ENCODE results near the gene CMC1.
"Not testable (repeated sequence)": the region's sequence is repeated elsewhere in the genome, so short reads cannot be mapped to it uniquely, and the experiment has no call there.

The CMC1 gene

DNA sequence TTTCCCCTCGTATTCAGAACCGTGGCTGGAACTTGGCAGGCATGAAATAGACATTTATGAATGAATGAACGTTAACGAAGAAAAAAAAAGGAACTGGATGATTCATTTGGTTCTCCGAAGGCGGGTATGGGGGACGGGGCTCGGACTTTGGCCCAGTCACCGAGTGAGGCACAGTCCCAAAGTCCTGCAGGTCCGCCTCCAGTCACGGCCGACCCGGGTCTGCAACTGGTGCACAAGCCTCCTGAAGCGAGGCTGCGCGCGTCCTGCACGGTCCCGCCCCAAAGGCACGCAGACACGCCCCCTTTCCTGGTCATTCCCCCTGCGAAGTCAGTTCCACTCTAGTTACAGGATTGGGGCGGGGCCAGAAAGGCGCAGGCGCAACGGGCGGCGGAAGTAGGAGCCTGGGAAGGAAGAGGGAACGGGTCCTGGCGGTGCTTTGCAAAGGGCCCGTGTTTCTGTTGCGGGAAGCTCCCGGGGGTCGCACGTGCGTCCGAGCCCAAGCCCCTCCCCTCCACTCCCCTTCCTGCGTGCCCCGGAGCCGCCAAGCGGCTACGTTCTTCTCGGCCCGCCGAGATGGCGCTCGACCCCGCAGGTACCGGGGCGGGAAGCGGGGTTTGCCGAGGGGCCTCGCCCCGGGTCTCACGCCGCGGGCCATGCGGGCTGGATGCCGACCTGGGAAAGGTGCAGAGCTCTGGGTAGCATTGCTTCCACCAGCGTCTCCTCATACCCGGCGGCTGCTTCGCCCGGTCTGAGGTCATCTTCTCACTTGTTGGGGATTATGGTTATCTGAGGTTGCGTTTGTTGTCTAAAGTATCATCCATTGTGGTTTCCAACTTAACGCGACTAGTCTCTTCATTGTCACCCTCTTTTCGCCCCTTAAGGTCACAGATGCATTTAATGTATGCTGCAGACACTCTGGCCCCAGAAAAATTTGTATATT is at the start of gene CMC1:
Gene CMC1 (plus strand): TSS at position 399 of the 940 bp plus-strand sequence. CDS start 175 bp downstream, at position 574.
- H3K36me3 Mint-ChIP-seq: peaks cover 7 to 19% of the 10 kb centered on the region in 2 donors
- peak within 1 kb of the TSS; percentile 89 to 97 for H3K4me3 Mint-ChIP-seq
- H3K4me1 Mint-ChIP-seq: peaks cover 15 to 34% of the 10 kb centered on the region in 2 donors

GRCh38 chr3:28198161-28198560 is 43.3 kb upstream of the CMC1 start:
- H3K36me3 Mint-ChIP-seq: no peaks in the 10 kb centered on the region
- DNase-seq: no peak
- no peaks in the 10 kb centered on the region for H3K27me3 Mint-ChIP-seq
- ATAC-seq (replicated peaks): no peak
- no peak overlapping the region for H3K27ac Mint-ChIP-seq
- H3K4me1 Mint-ChIP-seq: no peaks in the 10 kb centered on the region
- no peak overlapping the region for H3K4me3 Mint-ChIP-seq
- H3K9me3 Mint-ChIP-seq: peaks cover 0 to 2% of the 10 kb centered on the region in 2 donors

More for the DNA sequence above, at the start of gene CMC1:
- no peaks in the 10 kb centered on the region for H3K27me3 Mint-ChIP-seq
- ATAC-seq (replicated peaks): peak; percentile 97
- H3K9me3 Mint-ChIP-seq: peaks cover 0 to 1% of the 10 kb centered on the region in 2 donors
- peak within 1 kb of the TSS; percentile 96 for H3K27ac Mint-ChIP-seq
- peak; percentile 95 for DNase-seq

GRCh38 chr3:28198974-28199373 is 42.4 kb upstream of the CMC1 start:
- Mint-ChIP-seq H3K4me1 (no peaks in the 10 kb centered on the region), H3K27ac (no peak overlapping the region), H3K36me3 (no peaks in the 10 kb centered on the region), H3K4me3 (no peak overlapping the region), H3K9me3 (peaks cover 0 to 2% of the 10 kb centered on the region in 2 donors), H3K27me3 (no peaks in the 10 kb centered on the region)
- ATAC-seq (replicated peaks) (no peak), DNase-seq (no peak)

DNA sequence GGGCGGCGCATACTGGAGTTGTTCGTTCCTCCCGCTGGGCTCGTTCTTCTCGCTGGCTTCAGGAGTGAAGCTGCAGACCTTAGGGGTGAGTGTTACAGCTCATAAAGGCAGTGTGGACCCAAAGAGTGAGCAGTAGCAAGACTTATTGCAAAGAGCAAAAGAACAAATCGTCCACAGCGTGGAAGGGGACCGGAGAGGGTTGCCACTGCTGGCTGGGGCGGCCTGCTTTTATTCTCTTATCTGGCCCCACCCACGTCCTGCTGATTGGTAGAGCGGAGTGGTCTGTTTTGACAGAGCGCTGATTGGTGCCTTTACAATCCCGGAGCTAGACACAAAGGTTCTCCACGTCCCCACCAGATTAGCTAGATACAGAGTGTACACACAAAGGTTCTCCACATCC is 41.8 kb upstream of the CMC1 start:
- H3K27me3 Mint-ChIP-seq; H3K27ac Mint-ChIP-seq; H3K9me3 Mint-ChIP-seq; DNase-seq; H3K4me1 Mint-ChIP-seq; ATAC-seq (replicated peaks); H3K4me3 Mint-ChIP-seq; H3K36me3 Mint-ChIP-seq: not testable (repeated sequence)

DNA sequence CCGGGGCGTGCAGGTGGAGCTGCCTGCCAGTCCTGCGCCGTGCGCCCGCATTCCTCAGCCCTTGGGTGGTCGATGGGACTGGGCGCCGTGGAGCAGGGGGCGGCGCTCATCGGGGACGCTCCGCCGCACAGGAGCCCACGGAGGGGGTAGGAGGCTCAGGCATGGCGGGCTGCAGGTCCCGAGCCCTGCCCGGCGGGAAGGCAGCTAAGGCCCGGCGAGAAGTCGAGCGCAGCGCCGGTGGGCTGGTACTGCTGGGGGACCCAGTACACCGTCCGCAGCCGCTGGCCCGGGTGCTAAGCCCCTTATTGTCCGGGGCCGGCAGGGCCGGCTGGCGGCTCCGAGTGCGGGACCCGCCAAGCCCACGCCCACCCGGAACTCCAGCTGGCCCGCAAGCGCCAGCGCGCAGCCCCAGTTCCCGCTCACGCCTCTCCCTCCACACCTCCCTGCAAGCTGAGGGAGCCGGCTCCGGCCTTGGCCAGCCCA is 41.0 kb upstream of the CMC1 start:
- H3K4me3 Mint-ChIP-seq: peak overlapping the region in 1 of 2 donors; percentile 49

GRCh38 chr3:28206479-28206878 is 34.9 kb upstream of the CMC1 start:
- Mint-ChIP-seq H3K9me3 (no peaks in the 10 kb centered on the region), H3K36me3 (no peaks in the 10 kb centered on the region), H3K27me3 (no peaks in the 10 kb centered on the region), H3K4me1 (peaks cover 4 to 10% of the 10 kb centered on the region in 2 donors), H3K4me3 (no peak overlapping the region), H3K27ac (no peak overlapping the region)
- no peak for DNase-seq
- ATAC-seq (replicated peaks): no peak

More for the DNA sequence above, 41.0 kb upstream of the CMC1 start:
- not testable (repeated sequence) for H3K27me3 Mint-ChIP-seq; DNase-seq; H3K36me3 Mint-ChIP-seq; H3K4me1 Mint-ChIP-seq; H3K27ac Mint-ChIP-seq; ATAC-seq (replicated peaks); H3K9me3 Mint-ChIP-seq

DNA sequence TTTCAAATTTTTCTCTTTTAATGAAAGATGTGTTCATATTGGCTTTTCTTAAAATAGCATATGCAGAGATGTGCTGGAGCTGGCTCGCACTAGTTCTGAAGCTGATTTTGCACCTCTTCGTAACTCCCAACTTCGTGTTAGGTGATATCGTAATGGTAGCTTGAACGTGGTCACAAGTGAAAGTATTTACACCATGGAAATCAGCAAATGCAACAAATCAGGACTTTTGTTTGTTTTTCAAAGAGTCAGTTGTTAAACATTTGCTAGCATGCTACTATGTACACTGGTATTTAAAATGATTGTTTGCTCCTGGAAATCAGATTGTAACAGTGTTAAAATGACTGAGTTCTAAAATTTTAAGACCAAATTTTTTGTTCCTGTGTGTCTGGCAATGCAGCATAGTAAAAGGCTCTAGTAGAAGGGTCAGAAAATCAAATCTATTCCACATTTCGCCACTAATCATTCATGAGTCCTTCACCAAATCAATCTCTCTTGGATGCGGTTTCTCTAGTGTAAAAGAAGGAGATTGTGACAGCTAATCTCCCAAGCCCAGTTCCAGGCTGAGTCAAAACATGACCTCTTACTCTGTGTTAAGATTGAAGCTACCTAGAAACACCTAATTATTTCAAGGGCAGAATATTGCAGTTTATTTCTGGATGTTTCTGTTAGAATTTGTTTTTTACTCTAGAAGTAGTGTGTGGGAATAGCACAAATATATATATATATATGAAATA is 34.3 kb upstream of the CMC1 start:
- H3K27ac Mint-ChIP-seq: no peak overlapping the region
- H3K4me1 Mint-ChIP-seq: peaks cover 7 to 15% of the 10 kb centered on the region in 2 donors
- H3K9me3 Mint-ChIP-seq: no peaks in the 10 kb centered on the region
- no peak for DNase-seq
- no peaks in the 10 kb centered on the region for H3K36me3 Mint-ChIP-seq
- H3K4me3 Mint-ChIP-seq: no peak overlapping the region
- no peaks in the 10 kb centered on the region for H3K27me3 Mint-ChIP-seq
- no peak for ATAC-seq (replicated peaks)

- Mint-ChIP-seq H3K36me3 (peaks cover 0 to 10% of the 10 kb centered on the region in 2 donors), H3K9me3 (peaks cover 8 to 16% of the 10 kb centered on the region in 2 donors), H3K27me3 (no peaks in the 10 kb centered on the region), H3K27ac (no peak overlapping the region), H3K4me1 (peaks cover 7 to 15% of the 10 kb centered on the region in 2 donors), H3K4me3 (no peak overlapping the region)
- DNase-seq (no peak), ATAC-seq (replicated peaks) (no peak)
Observed at GRCh38 chr3:28210968-28211713, 30.3 kb upstream of the CMC1 start.

DNA sequence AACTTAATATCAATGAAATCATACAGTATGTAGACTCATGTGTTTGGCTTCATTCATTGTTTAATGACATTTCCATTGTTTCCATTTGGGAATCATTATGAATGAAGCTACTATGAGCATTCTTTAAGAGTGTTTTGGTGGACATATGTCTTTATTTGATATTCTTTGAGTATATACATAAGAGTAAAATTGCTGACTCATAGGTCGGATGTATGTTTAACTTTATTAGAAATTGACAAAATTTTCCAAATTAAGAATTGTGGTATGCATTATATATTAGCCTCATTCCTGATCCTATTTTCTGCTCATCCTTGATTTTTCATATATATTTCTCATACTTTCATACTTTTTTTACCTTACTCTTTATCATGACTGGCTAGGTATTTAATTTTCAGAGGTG is 28.7 kb upstream of the CMC1 start:
- Mint-ChIP-seq H3K4me1 (peaks cover 7 to 15% of the 10 kb centered on the region in 2 donors), H3K36me3 (peaks cover 0 to 14% of the 10 kb centered on the region in 2 donors), H3K9me3 (peaks cover 11 to 16% of the 10 kb centered on the region in 2 donors), H3K27me3 (no peaks in the 10 kb centered on the region), H3K4me3 (no peak overlapping the region), H3K27ac (no peak overlapping the region)
- ATAC-seq (replicated peaks) (no peak), DNase-seq (no peak)

GRCh38 chr3:28215407-28215806 is 26.0 kb upstream of the CMC1 start:
- Mint-ChIP-seq H3K27me3 (peaks cover 0 to 1% of the 10 kb centered on the region in 2 donors), H3K36me3 (peaks cover 3 to 14% of the 10 kb centered on the region in 2 donors), H3K4me3 (no peak overlapping the region), H3K4me1 (peaks cover 5 to 20% of the 10 kb centered on the region in 2 donors), H3K9me3 (peaks cover 16 to 22% of the 10 kb centered on the region in 2 donors), H3K27ac (no peak overlapping the region)
- DNase-seq (no peak), ATAC-seq (replicated peaks) (no peak)

DNA sequence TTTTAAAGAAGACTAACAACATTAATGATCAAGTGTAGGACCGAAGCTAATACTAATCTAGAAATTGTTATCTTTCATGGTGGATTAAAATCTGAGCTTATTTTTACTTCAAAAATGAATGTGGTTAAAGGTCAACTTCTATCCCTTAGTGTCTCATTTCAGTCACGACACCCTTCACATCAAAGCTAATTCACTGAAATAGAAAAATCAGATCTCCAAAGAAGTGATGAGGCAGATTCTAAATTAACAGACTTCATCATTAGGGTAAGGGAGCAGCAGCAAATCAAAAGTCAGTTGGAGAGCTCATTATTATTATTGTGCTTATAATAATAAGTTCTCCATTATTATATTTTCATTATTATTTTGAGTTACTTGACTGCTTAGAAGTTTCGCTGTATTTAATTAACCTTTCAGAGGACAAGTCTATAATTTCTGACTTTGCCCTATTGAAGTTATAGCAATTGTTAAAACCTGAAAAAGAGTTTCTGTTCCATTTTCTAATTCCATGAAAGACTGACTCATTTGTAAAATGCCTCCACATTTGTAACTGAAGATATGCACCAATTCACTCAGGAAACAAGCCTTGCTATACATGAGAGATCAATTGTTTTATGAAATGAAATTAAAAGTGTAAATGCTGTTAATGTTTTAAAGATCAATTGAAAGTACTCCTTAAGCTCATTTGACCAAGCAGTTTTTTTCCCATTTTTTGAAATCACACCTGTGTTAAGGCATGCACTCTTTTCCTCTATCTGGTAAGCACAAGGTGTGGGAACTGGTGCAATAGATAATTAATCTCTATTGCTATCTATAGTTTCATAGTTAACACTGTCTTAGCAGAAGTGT is 23.1 kb upstream of the CMC1 start:
- DNase-seq (no peak), ATAC-seq (replicated peaks) (peak; percentile 20 to 42)
- peaks cover 0 to 6% of the 10 kb centered on the region in 2 donors for H3K27me3 Mint-ChIP-seq
- peaks cover 3 to 14% of the 10 kb centered on the region in 2 donors for H3K36me3 Mint-ChIP-seq
- peaks cover 17 to 27% of the 10 kb centered on the region in 2 donors for H3K9me3 Mint-ChIP-seq
- peaks cover 0 to 6% of the 10 kb centered on the region in 2 donors for H3K4me1 Mint-ChIP-seq
- H3K4me3 Mint-ChIP-seq: no peak overlapping the region
- no peak overlapping the region for H3K27ac Mint-ChIP-seq

DNA sequence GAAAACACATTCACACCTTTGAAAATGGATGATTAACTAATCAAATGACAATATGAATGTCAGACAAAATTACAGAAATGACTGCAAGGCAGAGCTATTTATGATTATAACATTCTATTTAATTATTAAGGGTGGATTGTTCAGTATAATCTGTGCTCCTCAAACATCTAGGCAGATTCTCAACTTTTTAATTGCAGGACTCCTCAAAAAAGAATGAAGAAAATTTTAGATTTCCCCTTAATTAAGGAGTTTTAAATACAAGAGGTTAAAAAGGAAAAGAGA is 22.6 kb upstream of the CMC1 start:
- DNase-seq (no peak), ATAC-seq (replicated peaks) (no peak)
- Mint-ChIP-seq H3K27me3 (peaks cover 0 to 6% of the 10 kb centered on the region in 2 donors), H3K9me3 (peaks cover 15 to 23% of the 10 kb centered on the region in 2 donors), H3K4me1 (peaks cover 0 to 6% of the 10 kb centered on the region in 2 donors), H3K27ac (no peak overlapping the region), H3K4me3 (no peak overlapping the region), H3K36me3 (peaks cover 3 to 14% of the 10 kb centered on the region in 2 donors)

DNA sequence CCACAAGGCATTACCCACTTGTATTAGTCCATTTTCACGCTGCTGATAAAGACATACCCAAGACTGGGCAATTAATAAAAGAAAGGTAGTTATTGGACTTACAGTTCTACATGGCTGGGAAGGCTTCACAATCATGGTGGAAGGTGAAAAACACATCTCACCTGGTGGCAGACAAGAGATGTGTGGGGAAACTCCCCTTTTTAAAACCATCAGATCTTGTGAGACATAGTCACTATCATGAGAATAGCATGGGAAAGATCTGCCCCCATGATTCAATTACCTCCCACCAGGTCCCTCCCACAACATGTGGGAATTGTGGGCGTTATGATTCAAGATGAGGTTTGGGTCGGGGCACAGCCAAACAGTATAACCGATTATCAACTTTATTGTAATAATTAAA is 17.0 kb upstream of the CMC1 start:
- Mint-ChIP-seq H3K4me1 (no peaks in the 10 kb centered on the region), H3K9me3 (peaks cover 3 to 8% of the 10 kb centered on the region in 2 donors), H3K4me3 (no peak overlapping the region), H3K36me3 (no peaks in the 10 kb centered on the region), H3K27ac (no peak overlapping the region), H3K27me3 (peaks cover 0 to 6% of the 10 kb centered on the region in 2 donors)
- no peak for DNase-seq
- no peak for ATAC-seq (replicated peaks)
